CD4-positive, alpha-beta T cell treated with Interferon alpha-2 for 1 hour (primary cell): ENCODE measurements around the gene ASB4.
"Not testable (repeated sequence)": the region's sequence is repeated elsewhere in the genome, so short reads cannot be mapped to it uniquely, and the experiment has no call there.

ENCODE experiments used
- DNase-seq, 2 donors: peaks; one replicate each; pipeline ENCODE4 v3.0.0-alpha.2; 2020 to 2022

ASB4 gene, protein sequence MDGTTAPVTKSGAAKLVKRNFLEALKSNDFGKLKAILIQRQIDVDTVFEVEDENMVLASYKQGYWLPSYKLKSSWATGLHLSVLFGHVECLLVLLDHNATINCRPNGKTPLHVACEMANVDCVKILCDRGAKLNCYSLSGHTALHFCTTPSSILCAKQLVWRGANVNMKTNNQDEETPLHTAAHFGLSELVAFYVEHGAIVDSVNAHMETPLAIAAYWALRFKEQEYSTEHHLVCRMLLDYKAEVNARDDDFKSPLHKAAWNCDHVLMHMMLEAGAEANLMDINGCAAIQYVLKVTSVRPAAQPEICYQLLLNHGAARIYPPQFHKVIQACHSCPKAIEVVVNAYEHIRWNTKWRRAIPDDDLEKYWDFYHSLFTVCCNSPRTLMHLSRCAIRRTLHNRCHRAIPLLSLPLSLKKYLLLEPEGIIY

DNA sequence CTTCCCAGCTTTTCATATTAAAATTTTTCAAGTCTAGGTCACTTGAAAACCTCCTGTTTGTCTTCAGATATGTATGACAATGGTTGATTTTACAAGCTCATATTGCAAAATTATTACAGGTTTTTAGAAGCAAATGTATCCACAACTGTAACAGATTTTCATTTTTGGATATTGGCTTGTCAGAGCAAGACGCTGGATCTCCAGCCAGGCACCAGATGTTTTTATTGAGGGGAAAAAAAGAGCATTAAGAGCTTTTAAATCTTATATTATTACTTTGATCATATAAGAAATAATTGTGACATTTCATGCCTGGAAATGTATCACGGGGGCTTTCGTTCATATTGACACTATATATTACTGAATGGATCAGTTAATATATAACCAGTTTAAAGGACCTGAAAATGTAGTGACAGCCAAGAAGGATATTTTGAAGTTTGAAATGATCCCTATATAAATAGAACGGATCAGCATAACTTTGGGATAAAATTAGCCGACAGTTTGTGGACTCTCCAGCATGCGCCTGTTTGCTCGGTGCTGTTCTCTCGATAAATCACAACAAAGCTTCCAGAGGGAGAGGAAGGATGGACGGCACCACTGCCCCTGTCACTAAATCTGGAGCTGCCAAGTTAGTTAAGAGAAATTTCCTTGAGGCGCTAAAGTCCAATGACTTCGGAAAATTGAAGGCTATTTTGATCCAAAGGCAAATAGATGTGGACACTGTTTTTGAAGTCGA is at the start of gene ASB4:
Gene ASB4 (plus strand): TSS at position 553 of the 733 bp plus-strand sequence. CDS start 29 bp downstream, at position 582.
- no peak for DNase-seq

DNA sequence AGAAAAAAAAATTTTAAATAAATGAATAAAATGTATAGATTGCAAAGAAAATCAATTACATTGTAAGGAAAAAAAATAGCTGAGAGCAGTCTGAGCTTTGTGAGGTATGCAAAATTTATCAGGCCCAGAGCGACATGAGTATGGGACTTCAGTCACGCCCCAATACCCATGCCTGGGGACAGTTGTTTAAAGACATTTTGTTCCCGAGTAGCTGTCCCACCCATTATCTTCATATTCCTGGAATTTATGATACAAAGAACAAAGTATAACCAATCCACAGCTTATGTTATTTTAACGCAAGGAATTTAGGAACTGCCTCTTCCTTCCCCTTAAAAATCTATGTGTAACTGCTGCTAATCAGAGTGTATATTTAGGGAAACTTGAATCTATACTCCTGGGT is 49.3 kb upstream of the ASB4 start:
- DNase-seq, result no peak

DNA sequence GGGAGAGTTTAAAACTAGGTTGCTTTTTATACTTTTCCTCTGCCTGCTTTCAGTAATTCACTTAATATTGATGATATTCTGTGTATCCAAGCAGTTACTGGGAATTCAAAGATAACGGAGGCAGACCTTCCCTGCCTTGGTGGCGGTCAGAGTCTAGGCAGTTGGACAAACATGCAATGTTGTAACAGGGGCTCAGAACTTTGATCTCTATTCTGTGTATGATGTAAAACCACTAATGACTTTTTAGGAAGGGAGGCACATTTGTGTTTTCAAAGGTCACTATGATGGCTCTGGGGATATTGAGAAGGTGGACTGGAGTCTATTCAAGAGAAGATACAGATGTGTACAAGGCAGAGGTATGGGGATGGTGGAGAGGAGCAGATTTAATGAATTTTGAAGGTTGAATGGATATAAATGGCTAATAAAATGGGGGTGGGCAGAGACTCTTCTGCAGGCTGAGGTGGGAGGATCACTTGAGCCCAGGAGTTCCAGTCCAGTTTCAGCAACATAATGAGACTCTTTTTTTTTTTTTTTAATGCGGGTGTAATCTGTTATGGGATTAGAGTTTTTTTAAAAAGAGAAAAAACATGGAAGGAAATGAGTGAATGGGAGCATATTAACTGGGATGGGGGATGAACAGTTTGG is 45.2 kb upstream of the ASB4 start:
- DNase-seq, result no peak

DNA sequence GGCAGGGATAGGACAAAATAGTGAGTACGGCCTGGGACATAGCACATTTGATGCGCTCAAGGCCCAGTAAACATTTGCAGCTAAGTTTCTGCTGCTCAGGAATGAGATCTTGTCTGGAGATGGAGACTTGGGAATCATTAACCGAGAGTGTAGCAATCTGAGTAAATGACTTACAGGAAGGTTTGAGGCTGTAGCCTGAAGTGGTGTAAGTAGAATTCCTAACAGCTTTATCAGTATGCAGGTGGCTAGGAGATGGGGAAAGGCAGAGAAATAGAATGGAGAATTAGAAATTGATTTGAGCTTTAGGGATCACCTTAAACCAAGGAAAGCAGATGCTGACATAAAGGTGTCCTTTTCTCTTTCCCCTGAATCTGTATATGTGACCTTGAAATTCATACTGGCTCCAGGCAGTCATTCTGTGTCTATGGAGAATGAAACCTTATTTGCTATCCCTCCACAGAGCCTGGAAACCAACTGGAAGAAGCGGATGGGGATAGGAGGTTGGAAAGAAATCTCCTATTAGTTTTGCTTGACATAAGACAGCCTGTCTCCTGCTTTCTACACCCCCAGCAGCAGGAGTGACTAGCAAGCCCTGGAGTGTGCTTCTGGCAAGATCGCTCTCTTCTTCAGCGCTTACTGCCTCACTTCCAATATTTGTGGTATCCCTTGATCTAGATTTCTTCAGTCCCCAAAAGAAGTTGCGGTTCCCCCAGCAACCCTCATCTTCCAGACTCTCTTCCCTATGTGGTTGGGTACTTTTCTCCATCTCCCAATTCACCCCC is 44.5 kb upstream of the ASB4 start:
- DNase-seq, result no peak

DNA sequence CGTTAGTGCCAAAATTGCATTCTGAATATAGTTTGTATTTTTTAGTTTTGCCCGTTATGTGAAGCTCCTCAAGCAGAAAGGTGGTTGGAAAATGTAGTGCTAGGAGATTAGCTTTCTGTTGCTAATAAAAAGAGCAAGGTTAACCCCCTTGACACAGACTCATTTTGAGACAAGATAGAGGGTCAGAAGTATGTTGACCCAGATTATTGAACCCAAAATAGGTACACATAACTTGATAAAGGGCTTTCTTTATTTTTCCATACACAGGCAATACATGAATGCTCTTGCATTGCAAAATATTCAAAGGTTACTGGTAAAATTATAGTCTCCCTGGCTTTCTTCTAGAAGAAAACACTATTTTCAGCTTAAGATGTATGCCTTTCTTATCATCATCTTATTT is 40.9 kb upstream of the ASB4 start:
- DNase-seq, result no peak

DNA sequence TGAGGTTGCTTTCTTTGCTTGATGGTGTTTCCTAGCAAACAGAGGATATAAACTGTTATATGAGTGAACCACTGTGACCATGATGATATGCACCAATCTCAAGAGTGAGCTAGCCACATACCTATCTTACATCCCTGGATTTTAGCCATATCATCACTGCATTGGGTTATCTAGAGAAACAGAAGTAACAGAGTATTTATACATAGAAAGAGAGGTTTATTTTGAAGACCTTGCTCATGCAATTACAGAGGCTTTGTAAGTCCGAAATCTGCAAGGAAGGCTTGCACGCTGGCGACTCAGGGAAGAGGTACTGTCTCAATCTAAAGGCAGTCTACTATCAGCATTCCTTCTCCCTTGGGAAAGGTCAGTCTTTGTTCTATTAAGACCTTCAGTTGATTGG is 39.1 kb upstream of the ASB4 start:
- no peak for DNase-seq

DNA sequence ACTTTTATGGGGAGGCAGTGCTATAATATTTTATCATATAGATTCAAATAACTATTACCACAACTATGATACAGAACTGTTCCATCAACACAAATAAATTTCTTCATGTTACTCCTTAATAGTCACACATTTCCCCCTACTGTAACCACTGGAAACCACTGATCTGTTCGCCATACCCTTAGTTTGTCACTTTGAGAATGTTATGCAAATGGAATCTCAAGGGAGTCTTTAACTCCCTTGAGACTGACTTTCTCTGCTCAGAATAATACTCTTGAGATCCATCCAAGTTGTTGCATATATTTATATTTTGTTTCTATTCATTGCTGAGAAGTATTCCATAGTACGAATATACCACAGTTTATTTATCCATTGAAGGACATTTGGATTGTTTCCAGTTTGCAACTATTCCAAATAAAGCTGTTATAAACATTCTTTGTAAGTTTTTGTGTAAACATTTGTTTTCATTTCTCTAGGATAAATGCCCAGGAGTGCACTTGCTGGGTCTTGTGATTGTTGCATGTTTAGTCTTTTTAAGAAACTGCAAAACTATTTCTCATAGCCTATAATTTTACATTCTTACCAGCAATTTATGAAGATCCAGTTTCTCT is 31.2 kb upstream of the ASB4 start:
- DNase-seq, result no peak

DNA sequence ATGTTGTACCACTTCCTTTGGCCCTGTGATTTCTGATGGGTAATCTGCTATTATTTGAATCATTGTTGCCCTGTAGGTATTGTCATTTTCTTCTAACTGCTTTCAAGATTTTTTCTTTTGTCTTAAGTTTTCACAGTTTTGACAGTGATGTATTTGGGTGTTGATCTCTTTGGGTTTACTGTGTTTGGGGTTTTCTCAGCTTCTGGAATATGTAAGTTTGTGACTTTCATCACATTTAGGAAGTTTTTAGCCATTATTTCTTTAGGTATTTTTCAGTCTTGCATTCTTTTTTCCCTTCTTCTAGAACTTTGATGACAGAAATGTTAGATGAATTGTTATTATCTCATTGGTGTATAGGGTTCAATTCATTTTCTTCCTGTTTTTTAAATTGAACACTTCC is 27.8 kb upstream of the ASB4 start:
- no peak for DNase-seq

DNA sequence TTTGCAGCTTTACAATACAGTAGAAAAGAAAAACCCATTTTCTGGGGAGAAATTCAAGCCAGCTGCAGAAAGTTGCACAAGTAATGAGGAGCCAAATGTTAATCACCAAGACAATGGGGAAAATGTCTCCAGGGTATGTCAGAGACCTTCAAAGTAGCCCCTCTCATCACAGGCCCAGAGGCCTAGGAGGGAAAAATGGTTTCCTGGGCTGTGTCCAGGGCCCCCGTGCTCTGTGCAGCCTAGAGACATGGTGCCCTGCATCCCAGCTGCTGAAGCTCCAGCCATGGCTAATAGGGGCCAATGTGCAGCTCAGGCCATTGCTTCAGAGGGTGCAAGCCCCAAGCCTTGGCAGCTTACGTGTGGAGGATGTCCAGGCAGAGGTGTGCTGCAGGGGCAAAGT is 25.1 kb upstream of the ASB4 start:
- not testable (repeated sequence) for DNase-seq

DNA sequence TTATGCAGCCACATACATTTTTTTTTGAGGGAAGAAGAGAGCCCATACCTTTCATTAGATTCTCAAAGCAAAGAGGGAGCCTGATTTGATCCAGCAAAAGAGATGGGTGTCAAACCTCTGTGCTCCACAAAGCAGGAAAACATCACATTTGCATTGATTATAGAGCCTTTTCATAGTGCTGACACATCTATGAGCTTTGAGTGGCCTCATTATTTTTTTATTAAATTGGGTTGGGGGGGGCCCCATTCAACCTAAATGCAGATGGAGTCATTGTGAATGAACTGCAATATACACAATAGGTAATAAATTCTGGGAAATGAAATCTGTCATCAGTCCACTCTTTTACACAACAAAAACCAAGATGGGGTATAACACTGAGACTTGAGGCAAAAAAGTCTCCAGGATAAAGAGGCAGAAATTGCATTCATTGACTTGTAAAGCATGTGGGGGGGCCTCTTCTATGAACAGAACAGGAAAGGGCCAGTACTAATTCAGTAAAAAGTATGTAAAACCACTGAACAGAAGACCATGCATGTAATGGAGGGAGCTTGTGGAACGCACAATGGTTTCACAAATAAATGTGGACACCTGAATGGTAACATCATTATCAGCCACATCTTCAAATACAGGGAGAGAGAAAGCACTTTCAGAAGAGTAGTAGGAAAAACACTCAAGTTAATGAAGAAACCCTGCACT is 17.7 kb upstream of the ASB4 start:
- DNase-seq, result no peak

DNA sequence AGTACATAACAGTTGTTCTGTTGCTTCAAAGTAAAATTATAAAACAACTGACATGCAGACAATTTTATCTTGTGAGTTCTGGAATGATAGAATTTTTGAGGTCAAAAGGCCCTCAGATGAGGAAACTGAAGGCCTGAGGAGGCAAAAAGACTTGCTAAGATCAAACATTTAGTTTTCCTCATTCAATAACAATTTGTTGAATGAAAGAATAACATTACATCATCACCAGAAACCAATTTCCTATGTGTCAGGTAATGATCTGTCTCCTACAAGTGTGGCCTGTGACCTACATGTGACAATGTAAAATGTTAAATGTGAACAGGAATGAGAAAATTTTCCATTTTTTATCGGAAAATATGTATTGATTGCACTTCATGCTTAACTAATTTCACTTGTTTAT is 16.6 kb upstream of the ASB4 start:
- no peak for DNase-seq

DNA sequence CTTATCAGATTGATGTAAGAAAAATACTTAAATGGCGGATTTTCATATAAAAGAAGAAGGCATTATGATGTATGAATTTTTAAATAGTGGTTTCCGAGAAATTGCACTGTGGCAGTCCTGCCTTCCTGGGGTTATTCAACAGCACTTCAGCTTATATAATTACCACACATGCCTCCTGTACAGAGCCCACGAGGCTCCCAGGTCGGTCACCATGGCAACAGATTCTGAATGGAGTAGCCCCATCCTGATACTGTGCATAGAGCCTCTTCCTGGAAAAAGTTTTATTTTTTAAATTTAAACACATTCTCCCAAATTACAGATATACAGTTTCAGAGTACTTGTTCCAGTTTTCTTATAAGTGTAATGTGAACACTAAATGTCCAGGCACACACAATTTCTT is 15.9 kb upstream of the ASB4 start:
- no peak for DNase-seq

DNA sequence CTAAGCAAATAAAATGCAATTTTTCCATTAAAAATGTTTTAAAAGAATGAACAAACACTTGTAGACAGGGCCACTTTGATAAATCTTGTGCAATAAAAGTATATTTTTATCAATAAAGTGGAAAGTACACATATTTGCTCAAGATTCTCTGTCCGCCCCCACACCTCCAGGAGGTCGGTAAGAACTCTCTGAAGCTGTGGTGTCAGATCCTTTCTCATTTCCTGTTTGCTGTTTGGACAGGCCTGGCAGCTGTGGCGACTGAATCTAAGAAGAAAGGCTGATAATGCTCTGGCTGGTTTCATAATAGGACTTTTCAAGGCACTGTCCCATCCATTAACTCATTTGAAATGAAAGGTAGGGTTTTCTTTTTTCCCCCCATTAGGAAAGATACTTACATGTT is 15.3 kb upstream of the ASB4 start:
- DNase-seq, result no peak

DNA sequence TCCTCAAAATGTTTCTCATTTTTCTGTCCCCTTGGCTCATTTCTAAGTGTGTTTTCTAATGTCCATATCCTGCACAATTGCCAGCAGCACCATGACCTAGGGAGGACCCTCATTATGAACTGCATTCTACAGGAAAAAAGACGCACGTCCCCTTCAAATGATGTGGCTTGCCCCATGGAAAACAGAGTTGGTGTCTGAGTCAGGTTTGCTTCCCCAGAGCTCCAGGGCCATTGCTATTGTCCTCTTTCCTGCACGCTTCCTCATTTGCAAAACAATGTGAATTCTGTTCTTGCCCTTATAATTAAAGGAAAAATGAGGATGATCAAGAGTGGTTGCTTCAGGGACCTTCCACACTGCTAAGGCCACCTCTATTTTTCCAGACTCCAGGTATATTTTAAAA is 14.7 kb upstream of the ASB4 start:
- DNase-seq, result no peak

DNA sequence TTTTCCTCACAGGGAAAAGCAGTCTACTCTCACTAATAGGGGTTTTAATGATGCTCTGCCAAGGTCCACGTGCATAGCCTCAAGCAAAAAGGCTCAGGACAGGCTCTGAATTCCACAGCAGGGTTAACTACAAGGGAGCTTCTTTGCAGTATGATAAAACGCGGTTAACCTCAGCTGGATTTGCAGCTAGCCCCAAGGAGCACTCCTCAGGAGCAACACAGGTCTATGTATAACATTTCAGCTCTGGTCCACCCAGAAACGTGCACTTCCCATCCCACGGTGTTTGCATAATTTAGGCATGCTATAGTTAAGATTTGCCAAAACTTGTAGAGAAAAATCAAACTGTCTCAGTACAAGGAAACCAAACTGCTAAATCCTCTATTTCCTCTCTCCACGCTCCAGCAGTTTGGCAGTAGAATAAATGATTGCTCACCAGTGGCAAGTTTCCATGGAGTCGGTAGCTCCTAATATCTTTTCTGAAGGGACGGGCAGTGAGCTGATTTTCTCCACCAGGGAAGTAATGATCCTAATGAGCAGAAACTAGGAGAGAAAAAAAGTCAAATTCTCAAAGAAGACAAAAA is 13.1 kb upstream of the ASB4 start:
- DNase-seq, result no peak

DNA sequence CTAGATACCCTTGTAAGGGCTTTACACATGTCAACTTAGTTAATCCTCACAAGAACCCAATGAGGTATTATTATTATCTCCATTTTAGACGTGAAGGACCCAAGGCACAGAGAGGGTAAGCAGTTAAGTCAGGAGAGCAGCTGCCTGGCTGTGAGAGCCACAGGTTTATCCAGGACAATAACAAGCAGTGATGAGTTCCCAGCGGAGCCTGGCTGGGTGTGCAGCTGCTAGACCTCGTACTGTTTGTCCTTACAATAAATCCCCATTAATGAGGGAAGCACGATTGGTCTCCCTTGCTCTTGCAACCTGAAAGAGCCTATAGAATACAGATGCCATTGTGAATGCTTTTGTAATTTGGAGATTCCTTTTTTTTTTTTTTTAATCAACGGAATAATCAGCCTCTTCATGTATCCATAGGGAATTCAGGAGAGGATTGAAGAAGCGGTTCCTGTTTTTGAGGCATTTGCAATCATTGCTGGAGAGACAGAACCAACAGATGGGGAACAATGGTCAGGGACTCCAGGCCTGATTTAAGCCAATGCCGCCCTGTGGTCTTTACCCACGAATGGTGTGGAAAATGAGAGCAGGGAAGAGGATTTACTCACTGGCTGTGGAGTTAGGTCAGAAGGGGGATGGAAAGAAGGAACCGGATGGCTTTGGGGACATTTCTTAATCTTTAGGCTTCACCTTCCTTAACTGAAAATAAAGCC is 12.3 kb upstream of the ASB4 start:
- no peak for DNase-seq

DNA sequence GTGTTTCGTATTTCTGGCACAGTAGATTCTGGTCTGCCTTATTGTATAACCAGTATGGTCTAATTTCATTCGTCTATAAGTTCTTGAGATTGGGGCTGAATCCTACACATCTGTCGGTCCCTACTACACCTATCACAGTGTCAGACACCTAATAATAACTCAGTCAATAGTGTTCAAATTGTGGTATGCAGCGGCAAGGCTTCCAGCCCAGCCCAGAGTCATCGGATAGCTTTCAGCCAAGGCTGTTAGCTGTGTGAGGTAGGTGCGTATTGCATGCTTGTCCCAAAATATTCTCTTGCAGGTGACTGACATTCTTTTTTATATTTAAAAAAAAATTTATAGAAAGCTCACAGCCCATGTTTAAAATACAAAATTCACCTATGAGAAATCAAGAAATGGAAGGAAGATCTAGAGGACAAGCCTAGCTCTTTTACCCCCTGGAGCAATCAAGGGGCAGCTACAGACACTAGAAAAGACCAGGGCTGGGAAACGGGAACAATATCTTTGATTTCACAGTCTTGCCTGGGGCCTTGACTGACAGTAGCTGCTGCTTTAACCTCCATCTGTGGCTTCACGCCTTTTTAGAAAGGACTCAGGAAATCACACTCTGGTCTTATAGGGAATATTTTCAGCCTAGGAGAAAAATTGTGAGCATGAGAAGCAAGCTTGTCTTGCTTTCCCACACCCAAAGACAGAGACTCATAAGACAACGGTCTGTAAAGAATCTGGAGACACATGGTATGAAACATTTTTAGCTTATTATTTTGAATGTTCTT is 9.5 kb upstream of the ASB4 start:
- no peak for DNase-seq

DNA sequence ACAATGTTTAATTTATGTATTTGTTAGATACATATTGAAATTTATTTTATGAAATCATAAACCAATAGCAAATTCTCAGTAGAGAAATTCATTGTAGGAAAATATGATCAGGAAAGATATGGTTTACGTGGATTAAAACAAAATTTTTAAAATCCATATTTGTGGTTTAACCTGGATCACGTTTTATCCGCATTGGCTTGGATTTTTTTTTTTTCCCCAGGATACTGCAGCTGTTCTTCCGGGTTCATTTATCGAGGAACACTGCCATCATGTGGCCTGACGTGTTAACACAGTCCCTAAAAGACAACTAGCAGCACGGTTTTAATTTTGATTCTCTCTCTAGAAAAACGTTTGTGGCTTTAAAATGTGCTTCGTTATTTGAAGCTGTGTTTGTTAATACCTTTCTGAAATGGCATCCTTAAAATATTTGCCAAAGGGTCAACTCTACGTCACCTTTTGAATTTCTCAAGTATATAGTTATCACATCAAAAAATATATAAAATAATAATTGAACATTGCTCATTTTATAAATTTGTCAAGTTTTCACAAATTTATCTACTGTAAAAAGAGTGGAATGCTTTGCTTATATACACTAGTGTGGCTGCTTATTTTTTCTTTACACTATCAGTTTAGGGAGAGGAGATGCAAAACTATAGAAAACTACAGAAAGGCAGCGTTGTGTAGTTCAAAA is 8.7 kb upstream of the ASB4 start:
- DNase-seq, result peak; percentile 38 to 62

DNA sequence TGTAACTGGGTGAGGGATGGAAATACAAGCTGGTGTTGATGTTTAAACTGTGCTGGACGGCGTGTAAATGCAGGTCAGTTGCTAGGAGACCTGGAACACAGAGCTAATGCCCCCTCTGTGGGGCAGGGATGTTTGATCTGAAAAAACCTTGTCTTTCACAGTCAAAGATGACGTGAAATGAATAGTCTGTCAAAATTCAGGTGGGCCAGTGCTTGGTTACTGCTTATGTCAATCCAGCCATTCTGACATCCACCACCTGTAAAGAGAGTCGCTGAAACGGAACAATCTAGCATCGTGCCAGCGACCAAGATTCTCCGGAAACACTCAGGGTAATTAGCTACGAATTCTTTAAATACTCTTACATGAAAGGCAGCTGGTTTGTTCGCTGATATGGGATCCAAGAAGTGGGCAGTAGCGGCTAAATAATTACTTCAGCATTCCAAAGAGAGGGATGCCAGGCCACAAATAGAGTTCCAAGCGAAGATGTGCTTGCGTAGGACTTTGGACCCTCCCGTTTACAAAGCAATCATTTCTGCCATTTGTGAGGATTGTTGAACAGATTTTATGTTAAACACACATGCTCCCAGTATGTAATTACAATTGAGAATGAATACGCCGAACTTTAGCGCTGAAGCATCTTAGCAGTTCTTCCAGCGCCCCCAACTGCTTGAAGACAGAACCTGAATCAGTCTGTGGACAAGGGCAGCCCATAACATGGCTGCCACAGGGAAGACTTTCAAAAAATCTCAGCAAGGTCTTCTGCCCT is 7.3 kb upstream of the ASB4 start:
- no peak for DNase-seq
